Esophagus squamous epithelium (tissue), 4 donors: ENCODE results near the gene DPYSL4.

Experiments used
- POLR2A ChIP-seq, 4 donors: fragments of 450-650 bp; IDR thresholded peaks; one replicate each; pipeline ENCODE4 v1.6.1; 2017; ENCODE audit warnings: antibody characterized with exemption in 4 of 4, mild to moderate bottlenecking in 4 of 4, moderate library complexity in 3 of 4
- TF ChIP-seq, protein P1 (sequence below), 6 experiments: fragments of 450-650 bp in 4 of 6; fragments of 200-600 bp in 2 of 6; sonication (generic) in 2 of 6; IDR thresholded peaks; one replicate each; pipeline ENCODE4 v1.5.1; 2016 to 2019; ENCODE audit warnings: antibody characterized with exemption in 6 of 6, mild to moderate bottlenecking in 4 of 6, moderate library complexity in 4 of 6

DNA sequence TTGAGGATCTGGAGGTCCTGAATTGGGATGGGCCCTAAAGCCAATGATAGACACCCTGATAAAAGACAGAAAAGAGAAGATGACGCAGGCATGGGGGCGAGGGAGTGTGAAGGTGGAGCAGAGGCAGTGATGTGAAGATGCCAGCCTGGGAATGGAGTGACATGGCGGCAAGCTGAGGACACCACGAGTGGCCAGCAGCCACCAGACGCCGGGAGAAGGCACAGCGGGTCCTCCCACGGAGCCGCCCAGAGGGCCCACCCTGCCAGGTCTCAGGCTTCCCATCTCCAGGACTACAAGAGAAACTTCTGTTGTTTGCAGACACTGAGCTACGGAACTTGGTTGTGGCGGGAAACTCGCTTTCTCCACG is 44.9 kb downstream of the DPYSL4 start:
- TF ChIP-seq, protein P1, sequence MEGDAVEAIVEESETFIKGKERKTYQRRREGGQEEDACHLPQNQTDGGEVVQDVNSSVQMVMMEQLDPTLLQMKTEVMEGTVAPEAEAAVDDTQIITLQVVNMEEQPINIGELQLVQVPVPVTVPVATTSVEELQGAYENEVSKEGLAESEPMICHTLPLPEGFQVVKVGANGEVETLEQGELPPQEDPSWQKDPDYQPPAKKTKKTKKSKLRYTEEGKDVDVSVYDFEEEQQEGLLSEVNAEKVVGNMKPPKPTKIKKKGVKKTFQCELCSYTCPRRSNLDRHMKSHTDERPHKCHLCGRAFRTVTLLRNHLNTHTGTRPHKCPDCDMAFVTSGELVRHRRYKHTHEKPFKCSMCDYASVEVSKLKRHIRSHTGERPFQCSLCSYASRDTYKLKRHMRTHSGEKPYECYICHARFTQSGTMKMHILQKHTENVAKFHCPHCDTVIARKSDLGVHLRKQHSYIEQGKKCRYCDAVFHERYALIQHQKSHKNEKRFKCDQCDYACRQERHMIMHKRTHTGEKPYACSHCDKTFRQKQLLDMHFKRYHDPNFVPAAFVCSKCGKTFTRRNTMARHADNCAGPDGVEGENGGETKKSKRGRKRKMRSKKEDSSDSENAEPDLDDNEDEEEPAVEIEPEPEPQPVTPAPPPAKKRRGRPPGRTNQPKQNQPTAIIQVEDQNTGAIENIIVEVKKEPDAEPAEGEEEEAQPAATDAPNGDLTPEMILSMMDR (IDR thresholded peaks at IDR 0.05), result no peak
- no peak for TF ChIP-seq POLR2A (IDR thresholded peaks at IDR 0.05)
